CD4-positive, alpha-beta T cell (primary cell): Measurements from ENCODE around the gene MANSC1. TPM values are rescaled to one million over a fixed set of nuclear protein-coding genes. Genes with fewer than 3 reads are reported as not detected.
"Not testable (repeated sequence)": the region's sequence is repeated elsewhere in the genome, so short reads cannot be mapped to it uniquely, and the experiment has no call there.

Experiments used
- ATAC-seq: fragments of 200-7000 bp; cut with Tn5 transposase; one replicate; pipeline ENCODE4 v1.10.0; 2022; ENCODE audit warnings: mild to moderate bottlenecking; ENCODE audit not compliant: poor library complexity
- CTCF ChIA-PET: fragments of 350-600 bp; sonication (Branson Sonifier 250); formaldehyde crosslinking; loops from one replicate; lab custom pipeline; 2021; ENCODE audit warnings: antibody characterized with exemption, inconsistent platforms; lab: Charles Lee
- POLR2A ChIA-PET: fragments of 350-600 bp; sonication (Branson Sonifier 250); formaldehyde crosslinking; loops from one replicate; lab custom pipeline; 2021; ENCODE audit warnings: antibody characterized with exemption, inconsistent platforms; lab: Charles Lee
- DNase-seq, 14 experiments: peaks; one replicate each; pipeline ENCODE4 v3.0.0-alpha.2; 2013 to 2020; ENCODE audit warnings: mixed read lengths in 2 of 14
- H3K27ac ChIP-seq, 2 donors: one replicate each; pipeline versions ENCODE4 v1.5.1 to v1.7.0; 2013; ENCODE audit warnings: low read length in 2 of 2, low read depth in 1 of 2, mild to moderate bottlenecking in 1 of 2
- H3K27me3 ChIP-seq, 2 experiments: 1 replicate in 1 of 2; 2 replicates in 1 of 2; pipeline versions ENCODE4 v1.6.1 to v1.7.0; 2013; ENCODE audit warnings: low read length in 2 of 2, control low read depth in 1 of 2, mild to moderate bottlenecking in 1 of 2, moderate library complexity in 1 of 2; ENCODE audit not compliant: insufficient read depth in 2 of 2, control insufficient read depth in 1 of 2
- H3K36me3 ChIP-seq: one replicate; pipeline ENCODE4 v1.6.1; 2013; ENCODE audit warnings: low read length, control low read depth; ENCODE audit not compliant: insufficient read depth
- H3K4me1 ChIP-seq: one replicate; pipeline ENCODE4 v1.6.1; 2013; ENCODE audit warnings: low read length, control low read depth; ENCODE audit not compliant: insufficient read depth
- H3K4me3 ChIP-seq: one replicate; pipeline ENCODE4 v1.5.1; 2013; ENCODE audit warnings: mild to moderate bottlenecking, low read length, moderate library complexity
- H3K9me3 ChIP-seq, 2 experiments: 1 replicate in 1 of 2; 2 replicates in 1 of 2; pipeline versions ENCODE4 v1.6.1 to v1.7.0; 2013; ENCODE audit warnings: low read length in 2 of 2, mild to moderate bottlenecking in 2 of 2, control low read depth in 1 of 2, moderate library complexity in 1 of 2; ENCODE audit not compliant: control insufficient read depth in 1 of 2, insufficient read depth in 1 of 2
- H3K27ac Mint-ChIP-seq: one replicate; pipeline ENCODE4 v1.8.0; 2020; ENCODE audit warnings: mixed read lengths
- H3K27me3 Mint-ChIP-seq: one replicate; pipeline ENCODE4 v1.8.0; 2021; ENCODE audit warnings: mixed read lengths
- H3K36me3 Mint-ChIP-seq: one replicate; pipeline ENCODE4 v1.8.0; 2021; ENCODE audit warnings: low read depth, mixed read lengths
- H3K4me1 Mint-ChIP-seq: one replicate; pipeline ENCODE4 v1.8.0; 2021; ENCODE audit warnings: low read depth, mixed read lengths
- H3K4me3 Mint-ChIP-seq: one replicate; pipeline ENCODE4 v1.8.0; 2020; ENCODE audit warnings: mild to moderate bottlenecking, mixed read lengths
- H3K9me3 Mint-ChIP-seq: one replicate; pipeline ENCODE4 v1.8.0; 2020; ENCODE audit warnings: mixed read lengths
- intact Hi-C, 2 experiments: fragments of 100-400 bp; cut with DNase I in 1 of 2; cut with micrococcal nuclease in 1 of 2; formaldehyde crosslinking; loops; one replicate each; pipeline versions ENCODE4 v1.15.1 to v1.9.0; 2023 to 2025; cut with DNase I, micrococcal nuclease
- total RNA-seq, 174 experiments: library from RNA in 2 of 174; stranded (reverse) in 2 of 174; gene quantifications; one replicate each; pipeline ENCODE4 v1.2.3 and lab custom pipeline; 2021 to 2026
- TF ChIP-seq, protein P1 (sequence below): fragments of 200-600 bp; IDR thresholded peaks from one replicate; pipeline ENCODE4 v1.8.0; 2022; ENCODE audit warnings: antibody characterized with exemption, mild to moderate bottlenecking

Gene MANSC1
- total RNA-seq, 2 experiments from 2014 or later: 0.33 to 0.45 TPM

DNA sequence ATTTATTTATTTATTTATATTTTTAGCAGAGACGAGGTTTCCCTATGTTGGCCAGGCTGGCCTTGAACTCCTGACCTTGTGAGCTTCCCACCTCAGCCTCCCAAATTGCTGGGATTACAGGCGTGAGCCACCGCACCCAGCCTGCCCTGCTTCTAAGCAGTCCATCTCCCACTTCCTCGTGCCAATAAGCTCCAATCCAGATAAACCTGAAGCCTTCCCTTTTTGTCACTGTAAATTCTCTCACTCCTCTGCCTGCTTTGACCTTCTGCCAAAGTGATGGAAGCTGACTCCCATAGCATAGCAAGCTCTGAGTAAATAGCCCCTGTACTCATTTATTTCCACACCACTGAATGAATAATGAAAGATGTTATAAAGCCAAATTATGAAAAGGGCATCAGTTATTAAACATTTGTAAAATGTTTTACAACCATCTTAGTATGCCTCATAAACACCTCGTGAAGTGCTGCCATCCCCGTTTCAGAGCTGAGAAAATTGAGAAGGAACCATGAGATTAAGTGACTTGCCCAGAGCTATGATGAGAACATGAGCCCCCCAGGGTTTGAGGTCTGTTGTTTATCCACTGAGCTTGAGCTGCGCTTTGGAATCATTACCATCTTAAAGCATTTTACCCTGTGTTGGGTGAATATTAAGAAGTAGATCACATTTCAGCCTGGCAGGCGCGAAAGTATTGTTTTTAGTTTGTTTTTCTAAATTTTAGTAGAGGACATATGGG lies 30.4 kb downstream of the MANSC1 start:
- POLR2A ChIA-PET: no interaction called here
- ATAC-seq (no peak), DNase-seq (no peak)
- CTCF ChIA-PET: interaction anchor here (0.6 kb wide), 1 partner anchor 9 kb away, joined by 3 read pairs; no protein-coding TSS in a partner anchor
- H3K27me3 Mint-ChIP-seq: no peaks in the 10 kb centered on the region
- H3K9me3 ChIP-seq: peaks cover 0 to 4% of the 10 kb centered on the region in 2 experiments
- TF ChIP-seq, protein P1, sequence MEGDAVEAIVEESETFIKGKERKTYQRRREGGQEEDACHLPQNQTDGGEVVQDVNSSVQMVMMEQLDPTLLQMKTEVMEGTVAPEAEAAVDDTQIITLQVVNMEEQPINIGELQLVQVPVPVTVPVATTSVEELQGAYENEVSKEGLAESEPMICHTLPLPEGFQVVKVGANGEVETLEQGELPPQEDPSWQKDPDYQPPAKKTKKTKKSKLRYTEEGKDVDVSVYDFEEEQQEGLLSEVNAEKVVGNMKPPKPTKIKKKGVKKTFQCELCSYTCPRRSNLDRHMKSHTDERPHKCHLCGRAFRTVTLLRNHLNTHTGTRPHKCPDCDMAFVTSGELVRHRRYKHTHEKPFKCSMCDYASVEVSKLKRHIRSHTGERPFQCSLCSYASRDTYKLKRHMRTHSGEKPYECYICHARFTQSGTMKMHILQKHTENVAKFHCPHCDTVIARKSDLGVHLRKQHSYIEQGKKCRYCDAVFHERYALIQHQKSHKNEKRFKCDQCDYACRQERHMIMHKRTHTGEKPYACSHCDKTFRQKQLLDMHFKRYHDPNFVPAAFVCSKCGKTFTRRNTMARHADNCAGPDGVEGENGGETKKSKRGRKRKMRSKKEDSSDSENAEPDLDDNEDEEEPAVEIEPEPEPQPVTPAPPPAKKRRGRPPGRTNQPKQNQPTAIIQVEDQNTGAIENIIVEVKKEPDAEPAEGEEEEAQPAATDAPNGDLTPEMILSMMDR: no peak
- H3K4me3 Mint-ChIP-seq: no peak overlapping the region
- no peak overlapping the region for H3K27ac ChIP-seq
- H3K4me1 ChIP-seq: no peaks in the 10 kb centered on the region
- H3K36me3 ChIP-seq: no peaks in the 10 kb centered on the region
- H3K9me3 Mint-ChIP-seq: no peaks in the 10 kb centered on the region
- H3K27ac Mint-ChIP-seq: no peak overlapping the region
- H3K27me3 ChIP-seq: no peaks in the 10 kb centered on the region
- no peaks in the 10 kb centered on the region for H3K36me3 Mint-ChIP-seq
- H3K4me3 ChIP-seq: no peak overlapping the region
- no peaks in the 10 kb centered on the region for H3K4me1 Mint-ChIP-seq
- intact Hi-C loops: no loop called here

DNA sequence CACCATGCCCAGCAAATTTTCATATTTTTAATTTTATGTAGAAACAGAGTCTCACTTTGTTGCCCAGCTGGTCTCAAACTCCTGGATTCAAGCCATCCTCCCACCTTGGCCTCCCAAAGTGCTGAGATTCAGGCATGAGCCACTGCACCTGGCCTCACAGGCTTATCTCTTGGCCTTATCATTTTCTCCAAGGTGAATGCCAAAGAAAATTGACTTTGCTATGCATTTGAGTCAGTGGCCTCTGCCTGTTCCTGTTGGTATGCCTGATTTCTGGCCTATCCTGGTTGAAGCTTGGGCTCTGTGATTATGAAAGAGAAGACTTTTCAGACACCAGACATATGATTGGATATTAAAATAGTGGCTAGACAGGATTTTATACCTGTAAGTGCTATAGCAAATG lies 34.2 kb downstream of the MANSC1 start:
- TF ChIP-seq, protein P1: no peak
- intact Hi-C loops: no loop called here
- no peak overlapping the region for H3K4me3 Mint-ChIP-seq

DNA sequence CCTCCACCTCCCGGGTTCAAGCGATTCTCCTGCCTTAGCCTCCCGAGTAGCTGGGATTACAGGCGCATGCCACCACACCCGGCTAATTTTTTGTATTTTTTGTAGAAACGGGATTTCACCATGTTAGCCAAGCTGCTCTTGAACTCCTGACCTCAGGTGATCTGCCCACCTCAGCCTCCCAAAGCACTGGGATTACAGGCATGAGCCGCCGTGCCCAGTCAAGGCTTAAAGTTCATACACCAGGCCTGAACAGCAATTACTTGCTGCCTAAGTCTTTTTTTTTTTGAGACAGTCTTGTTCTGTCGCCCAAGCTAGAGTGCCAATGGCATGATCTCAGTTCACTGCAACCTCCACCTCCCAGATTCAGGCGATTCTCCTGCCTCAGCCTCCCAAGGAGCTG lies 39.3 kb downstream of the MANSC1 start:
- H3K27me3 ChIP-seq, H3K36me3 ChIP-seq, H3K36me3 Mint-ChIP-seq, H3K4me1 ChIP-seq, H3K27me3 Mint-ChIP-seq, H3K27ac Mint-ChIP-seq, H3K4me1 Mint-ChIP-seq, CTCF ChIA-PET, DNase-seq, H3K9me3 Mint-ChIP-seq, ATAC-seq, intact Hi-C loops, POLR2A ChIA-PET, H3K27ac ChIP-seq, H3K4me3 Mint-ChIP-seq, H3K9me3 ChIP-seq, H3K4me3 ChIP-seq: not testable (repeated sequence)

More for the DNA sequence above, 34.2 kb downstream of the MANSC1 start:
- no peaks in the 10 kb centered on the region for H3K27me3 Mint-ChIP-seq
- Histone ChIP-seq H3K27me3 (no peaks in the 10 kb centered on the region), H3K27ac (no peak overlapping the region), H3K36me3 (no peaks in the 10 kb centered on the region), H3K4me3 (no peak overlapping the region), H3K9me3 (peaks cover 0 to 4% of the 10 kb centered on the region in 2 experiments), H3K4me1 (no peaks in the 10 kb centered on the region)
- ATAC-seq (no peak), DNase-seq (no peak)
- ChIA-PET POLR2A (no interaction called here), CTCF (interaction anchor here (1.6 kb wide), 1 partner anchor 18 kb away, joined by 3 read pairs; no protein-coding TSS in a partner anchor)
- no peak overlapping the region for H3K27ac Mint-ChIP-seq
- no peaks in the 10 kb centered on the region for H3K36me3 Mint-ChIP-seq
- H3K9me3 Mint-ChIP-seq: no peaks in the 10 kb centered on the region
- no peaks in the 10 kb centered on the region for H3K4me1 Mint-ChIP-seq
